Mesenchymal stem cell (in vitro differentiated cells and primary cell): Measurements from ENCODE around the gene C1QTNF5. TPM values are rescaled to one million over a fixed set of nuclear protein-coding genes. Genes with fewer than 3 reads are reported as not detected.

Experiments used
- DNase-seq: peaks from one replicate; pipeline ENCODE4 v3.0.0-alpha.2; 2013
- H2AFZ ChIP-seq: one replicate; pipeline ENCODE4 v1.6.1; 2013; ENCODE audit warnings: low read depth, mild to moderate bottlenecking, control low read depth, inconsistent platforms, low read length, moderate library complexity
- H2AK5ac ChIP-seq: 2 replicates; pipeline ENCODE4 v1.6.1; 2013; ENCODE audit warnings: low read length, moderate library complexity, mild to moderate bottlenecking, inconsistent platforms; ENCODE audit not compliant: severe bottlenecking
- H2BK120ac ChIP-seq: one replicate; pipeline ENCODE4 v1.6.1; 2013; ENCODE audit warnings: low read depth, mild to moderate bottlenecking, inconsistent platforms, low read length, moderate library complexity
- H2BK12ac ChIP-seq, 2 experiments: one replicate each; pipeline ENCODE4 v1.6.1; 2013; ENCODE audit warnings: inconsistent platforms in 2 of 2, low read length in 2 of 2, mild to moderate bottlenecking in 2 of 2, moderate library complexity in 2 of 2, control low read depth in 1 of 2
- H2BK15ac ChIP-seq: one replicate; pipeline ENCODE4 v1.6.1; 2013; ENCODE audit warnings: mild to moderate bottlenecking, low read depth, inconsistent platforms; ENCODE audit not compliant: poor library complexity, severe bottlenecking
- H2BK5ac ChIP-seq: 2 replicates; pipeline ENCODE4 v1.6.1; 2013; ENCODE audit warnings: low read depth, mild to moderate bottlenecking, low read length, control low read depth, inconsistent platforms; ENCODE audit not compliant: poor library complexity, severe bottlenecking
- H3K14ac ChIP-seq, 2 experiments: one replicate each; pipeline ENCODE4 v1.6.1; 2013; ENCODE audit warnings: inconsistent platforms in 2 of 2, low read length in 2 of 2, control low read depth in 1 of 2, mild to moderate bottlenecking in 1 of 2, moderate library complexity in 1 of 2
- H3K18ac ChIP-seq, 2 experiments: one replicate each; pipeline ENCODE4 v1.6.1; 2013; ENCODE audit warnings: inconsistent platforms in 2 of 2, low read length in 2 of 2, control low read depth in 1 of 2, low read depth in 1 of 2, mild to moderate bottlenecking in 1 of 2
- H3K23ac ChIP-seq, 2 experiments: one replicate each; pipeline ENCODE4 v1.6.1; 2013; ENCODE audit warnings: inconsistent platforms in 2 of 2, low read length in 2 of 2, mild to moderate bottlenecking in 2 of 2, moderate library complexity in 2 of 2, control low read depth in 1 of 2
- H3K27ac ChIP-seq: 2 replicates; pipeline ENCODE4 v1.5.1; 2013; ENCODE audit warnings: mild to moderate bottlenecking, moderate library complexity, low read length, control low read depth, inconsistent platforms; ENCODE audit not compliant: poor library complexity, severe bottlenecking
- H3K27me3 ChIP-seq, 2 experiments: 2 replicates each; pipeline versions ENCODE4 v1.6.1 to v1.7.0; 2013; ENCODE audit warnings: low read length in 2 of 2, mild to moderate bottlenecking in 2 of 2, moderate library complexity in 2 of 2, control low read depth in 1 of 2, inconsistent platforms in 1 of 2; ENCODE audit not compliant: control insufficient read depth in 1 of 2, insufficient read depth in 1 of 2
- H3K36me3 ChIP-seq, 2 experiments: 2 replicates each; pipeline versions ENCODE4 v1.6.1 to v1.7.0; 2013; ENCODE audit warnings: low read length in 2 of 2, control low read depth in 1 of 2, inconsistent platforms in 1 of 2, low read depth in 1 of 2, mild to moderate bottlenecking in 1 of 2; ENCODE audit not compliant: insufficient read depth in 2 of 2, control insufficient read depth in 1 of 2
- H3K4ac ChIP-seq, 2 experiments: one replicate each; pipeline ENCODE4 v1.6.1; 2013; ENCODE audit warnings: inconsistent platforms in 2 of 2, low read length in 2 of 2, mild to moderate bottlenecking in 2 of 2, moderate library complexity in 2 of 2, control low read depth in 1 of 2, low read depth in 1 of 2
- H3K4me1 ChIP-seq: 2 replicates; pipeline ENCODE4 v1.6.1; 2013; ENCODE audit warnings: low read depth, low read length, control low read depth; ENCODE audit not compliant: control insufficient read depth, insufficient read depth
- H3K4me2 ChIP-seq: 2 replicates; pipeline ENCODE4 v1.6.1; 2013; ENCODE audit warnings: low read length, mild to moderate bottlenecking, inconsistent platforms; ENCODE audit not compliant: poor library complexity, severe bottlenecking
- H3K4me3 ChIP-seq, 2 experiments: 2 replicates each; pipeline versions ENCODE4 v1.5.1 to v1.7.0; 2013; ENCODE audit warnings: low read length in 2 of 2, mild to moderate bottlenecking in 2 of 2, control low read depth in 1 of 2, low read depth in 1 of 2; ENCODE audit not compliant: insufficient read depth in 1 of 2
- H3K79me1 ChIP-seq: replicated peaks from 2 replicates; pipeline ENCODE4 v1.6.1; 2013; ENCODE audit warnings: mild to moderate bottlenecking, control low read depth, low read length, inconsistent platforms; ENCODE audit not compliant: poor library complexity, severe bottlenecking
- H3K9ac ChIP-seq: 2 replicates; pipeline ENCODE4 v1.7.0; 2013; ENCODE audit warnings: mild to moderate bottlenecking, low read length, moderate library complexity
- H3K9me3 ChIP-seq: 2 replicates; pipeline ENCODE4 v1.7.0; 2013; ENCODE audit warnings: mild to moderate bottlenecking, low read length; ENCODE audit not compliant: control insufficient read depth
- H4K8ac ChIP-seq: one replicate; pipeline ENCODE4 v1.6.1; 2013; ENCODE audit warnings: inconsistent platforms, mild to moderate bottlenecking, low read length, moderate library complexity
- H4K91ac ChIP-seq: one replicate; pipeline ENCODE4 v1.6.1; 2013; ENCODE audit warnings: mild to moderate bottlenecking, low read length, inconsistent platforms
- WGBS: methylation state at CpG from one replicate; pipeline ENCODE4 v1.1.7; 2013; ENCODE audit warnings: mixed read lengths; 5-methylcytosine and 5-hydroxymethylcytosine counted together
- polyA plus RNA-seq, 2 experiments: library from polyadenylated mRNA; stranded (reverse); fragments of 200-250 nt; gene quantifications; one replicate each; pipeline ENCODE4 v1.2.3, GENCODE V29; 2013

Gene C1QTNF5
- polyA plus RNA-seq (2013, experiment 1 of 2), result 25.1 TPM
- 26.5 TPM for polyA plus RNA-seq (2013, experiment 2 of 2)

- Histone ChIP-seq H3K9ac (peak within 1 kb of the TSS; percentile 77), H3K36me3 (peaks cover 15 to 17% of the 10 kb centered on the region in 2 experiments), H3K27ac (no peak within 1 kb of the TSS), H3K27me3 (peaks cover 18 to 63% of the 10 kb centered on the region in 2 experiments), H3K18ac (peak within 1 kb of the TSS; percentile 86 to 94), H3K4me1 (peaks cover 32% of the 10 kb centered on the region), H2AFZ (peak within 1 kb of the TSS; percentile 73), H3K23ac (peak within 1 kb of the TSS; percentile 34 to 55), H4K8ac (peak within 1 kb of the TSS; percentile 92), H3K4me2 (peak within 1 kb of the TSS; percentile 70), H2BK120ac (peak within 1 kb of the TSS; percentile 94), H3K4ac (peak within 1 kb of the TSS; percentile 72 to 99), H4K91ac (peak within 1 kb of the TSS; percentile 71), H3K79me1 (peaks cover 20% of the 10 kb centered on the region), H2BK12ac (peak within 1 kb of the TSS; percentile 78 to 90), H2BK5ac (no peak within 1 kb of the TSS), H2AK5ac (no peak within 1 kb of the TSS), H3K14ac (peak within 1 kb of the TSS in 1 of 2 experiments; percentile 70), H3K4me3 (peak within 1 kb of the TSS; percentile 35 to 77), H3K9me3 (no peaks in the 10 kb centered on the region), H2BK15ac (peak within 1 kb of the TSS; percentile 93)
- WGBS, result 4% methylated on average over 49 of the region's 53 CpGs
- DNase-seq, result peak; percentile 74
Observed at GRCh38 chr11:119340335-119341221, at the start of gene C1QTNF5. Gene C1QTNF5, minus strand, starts transcription at chr11:119340883. Its CDS starts 486 bp downstream, at chr11:119340397.

GRCh38 chr11:119389611-119390254 is 49.0 kb upstream of the C1QTNF5 start:
- no peak overlapping the region for H2AFZ ChIP-seq
- 52% methylated on average over 5 of the region's 5 CpGs for WGBS

GRCh38 chr11:119388103-119388502 is 47.4 kb upstream of the C1QTNF5 start:
- Histone ChIP-seq H3K27me3 (peaks cover 17 to 37% of the 10 kb centered on the region in 2 experiments), H3K23ac (no peak overlapping the region), H4K8ac (no peak overlapping the region), H2BK12ac (no peak overlapping the region), H3K4ac (no peak overlapping the region), H3K4me3 (no peak overlapping the region), H3K18ac (no peak overlapping the region), H2BK120ac (no peak overlapping the region), H2BK15ac (no peak overlapping the region), H2AK5ac (no peak overlapping the region), H3K14ac (no peak overlapping the region), H3K79me1 (no peaks in the 10 kb centered on the region), H2BK5ac (no peak overlapping the region), H3K36me3 (no peaks in the 10 kb centered on the region), H3K4me2 (no peak overlapping the region), H3K27ac (no peak overlapping the region), H3K9me3 (no peaks in the 10 kb centered on the region), H2AFZ (no peak overlapping the region), H3K4me1 (no peaks in the 10 kb centered on the region), H4K91ac (no peak overlapping the region), H3K9ac (no peak overlapping the region)
- DNase-seq, result no peak
- 82% methylated on average over 7 of the region's 7 CpGs for WGBS

More at GRCh38 chr11:119389611-119390254, 49.0 kb upstream of the C1QTNF5 start:
- Histone ChIP-seq H3K4ac (no peak overlapping the region), H2AK5ac (no peak overlapping the region), H3K14ac (no peak overlapping the region), H2BK120ac (no peak overlapping the region), H3K79me1 (no peaks in the 10 kb centered on the region), H4K8ac (no peak overlapping the region), H3K18ac (no peak overlapping the region), H3K4me2 (no peak overlapping the region), H3K27me3 (peaks cover 11 to 28% of the 10 kb centered on the region in 2 experiments), H3K23ac (no peak overlapping the region), H3K36me3 (no peaks in the 10 kb centered on the region), H4K91ac (no peak overlapping the region), H3K4me1 (no peaks in the 10 kb centered on the region), H3K9ac (no peak overlapping the region), H2BK15ac (no peak overlapping the region), H3K27ac (no peak overlapping the region), H2BK12ac (no peak overlapping the region), H3K9me3 (no peaks in the 10 kb centered on the region), H3K4me3 (no peak overlapping the region), H2BK5ac (no peak overlapping the region)
- no peak for DNase-seq

- Histone ChIP-seq H2AFZ (no peak overlapping the region), H3K27me3 (peaks cover 20 to 48% of the 10 kb centered on the region in 2 experiments), H3K14ac (no peak overlapping the region), H2BK5ac (no peak overlapping the region), H3K79me1 (no peaks in the 10 kb centered on the region), H3K4me1 (peaks cover 9% of the 10 kb centered on the region), H3K27ac (no peak overlapping the region), H3K9ac (no peak overlapping the region), H2BK12ac (no peak overlapping the region), H3K4me2 (no peak overlapping the region), H2BK120ac (no peak overlapping the region), H4K8ac (no peak overlapping the region), H3K4me3 (no peak overlapping the region), H2BK15ac (no peak overlapping the region), H3K23ac (no peak overlapping the region), H3K36me3 (no peaks in the 10 kb centered on the region), H3K4ac (no peak overlapping the region), H2AK5ac (no peak overlapping the region), H3K9me3 (no peaks in the 10 kb centered on the region), H3K18ac (no peak overlapping the region), H4K91ac (no peak overlapping the region)
- 94% methylated on average over 2 of the region's 2 CpGs for WGBS
- DNase-seq, result no peak
Observed at GRCh38 chr11:119384332-119384731, 43.6 kb upstream of the C1QTNF5 start.
